Right atrium auricular region (tissue), 2 donors: ENCODE data around the gene KIF5C. TPM values are rescaled to one million over a fixed set of nuclear protein-coding genes. Genes with fewer than 3 reads are reported as not detected.

Source experiments
- DNase-seq: peaks from one replicate; pipeline ENCODE4 v3.0.0-alpha.2; 2019; ENCODE audit warnings: low spot score
- H3K27ac ChIP-seq, 2 donors: fragments of 200-600 bp; sonication (generic); 1 replicate in 1 of 2; 2 replicates in 1 of 2; pipeline ENCODE4 v1.5.1; 2016 to 2019
- H3K27me3 ChIP-seq, 2 donors: fragments of 200-600 bp; sonication (generic); one replicate each; pipeline versions ENCODE4 v1.5.1 to v1.6.0; 2017 to 2019
- H3K36me3 ChIP-seq: fragments of 200-600 bp; sonication (generic); one replicate; pipeline ENCODE4 v1.5.1; 2016
- H3K4me1 ChIP-seq, 2 donors: fragments of 200-600 bp; sonication (generic); one replicate each; pipeline versions ENCODE4 v1.5.1 to v1.6.0; 2017 to 2019
- H3K4me3 ChIP-seq, 2 donors: fragments of 200-600 bp; sonication (generic); 1 replicate in 1 of 2; 2 replicates in 1 of 2; pipeline ENCODE4 v1.5.1; 2017 to 2019; ENCODE audit warnings: mild to moderate bottlenecking in 1 of 2, moderate library complexity in 1 of 2
- H3K9me3 ChIP-seq, 2 donors: fragments of 200-600 bp; sonication (generic); one replicate each; pipeline ENCODE4 v1.5.1; 2019
- CTCF ChIP-seq, 2 donors: fragments of 200-600 bp; sonication (generic); IDR thresholded peaks; one replicate each; pipeline ENCODE4 v1.5.1; 2019; ENCODE audit warnings: antibody characterized with exemption in 2 of 2
- total RNA-seq, 2 donors: library from RNA; depleted of rRNA; stranded (reverse); fragments of >200 nt; gene quantifications; one replicate each; pipeline ENCODE4 v1.1.0, GENCODE V29; 2016

KIF5C gene
- total RNA-seq, 2 donors from 2014 or later, result 1.6 to 2.2 TPM

- TF ChIP-seq CTCF (IDR thresholded peaks at IDR 0.05), result no peak
- no peak overlapping the region for H3K27ac ChIP-seq
- H3K4me1 ChIP-seq, result no peaks in the 10 kb centered on the region
- H3K4me3 ChIP-seq, result no peak overlapping the region
- DNase-seq, result no peak
- H3K9me3 ChIP-seq, result no peaks in the 10 kb centered on the region
- H3K27me3 ChIP-seq, result no peaks in the 10 kb centered on the region
- H3K36me3 ChIP-seq, result no peaks in the 10 kb centered on the region
Observed at GRCh38 chr2:148954536-148954935, 79.5 kb downstream of the KIF5C start.

- no peak for DNase-seq
- no peaks in the 10 kb centered on the region for H3K9me3 ChIP-seq
- H3K27me3 ChIP-seq, result no peaks in the 10 kb centered on the region
- no peak overlapping the region for H3K4me3 ChIP-seq
- no peak for TF ChIP-seq CTCF (IDR thresholded peaks at IDR 0.05)
- H3K27ac ChIP-seq, result no peak overlapping the region
- no peaks in the 10 kb centered on the region for H3K4me1 ChIP-seq
- H3K36me3 ChIP-seq, result no peaks in the 10 kb centered on the region
Observed at GRCh38 chr2:148955798-148956197, 80.8 kb downstream of the KIF5C start.

- H3K27me3 ChIP-seq, result no peaks in the 10 kb centered on the region
- no peak for DNase-seq
- H3K36me3 ChIP-seq, result no peaks in the 10 kb centered on the region
- no peak overlapping the region for H3K4me3 ChIP-seq
- no peaks in the 10 kb centered on the region for H3K9me3 ChIP-seq
- no peak overlapping the region for H3K27ac ChIP-seq
- no peaks in the 10 kb centered on the region for H3K4me1 ChIP-seq
- TF ChIP-seq CTCF (IDR thresholded peaks at IDR 0.05), result no peak
Observed at GRCh38 chr2:148957023-148957422, 82.0 kb downstream of the KIF5C start.

DNA sequence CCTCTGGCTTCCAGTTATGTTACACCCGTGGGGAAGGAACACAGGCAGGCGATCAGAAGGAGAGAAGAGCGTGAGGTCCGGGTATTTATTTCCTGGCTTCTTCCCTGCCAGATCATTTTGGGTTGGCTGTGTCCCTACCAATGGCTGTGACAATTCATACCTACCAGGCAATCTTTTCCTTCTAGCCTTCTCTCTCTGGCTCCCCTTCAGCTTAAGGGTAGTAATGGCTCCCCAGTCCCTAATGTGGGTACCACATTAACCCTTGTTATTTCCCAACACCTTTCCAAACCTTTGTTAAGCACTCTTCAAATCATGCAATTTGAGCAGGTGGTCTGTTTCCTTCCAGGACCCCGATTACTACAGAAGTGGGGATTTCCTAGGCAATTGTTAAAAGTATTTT lies 84.7 kb downstream of the KIF5C start:
- no peaks in the 10 kb centered on the region for H3K27me3 ChIP-seq
- H3K27ac ChIP-seq, result no peak overlapping the region
- H3K4me1 ChIP-seq, result no peaks in the 10 kb centered on the region
- TF ChIP-seq CTCF (IDR thresholded peaks at IDR 0.05), result no peak
- no peaks in the 10 kb centered on the region for H3K9me3 ChIP-seq
- no peak overlapping the region for H3K4me3 ChIP-seq
- DNase-seq, result no peak
- H3K36me3 ChIP-seq, result no peaks in the 10 kb centered on the region

DNA sequence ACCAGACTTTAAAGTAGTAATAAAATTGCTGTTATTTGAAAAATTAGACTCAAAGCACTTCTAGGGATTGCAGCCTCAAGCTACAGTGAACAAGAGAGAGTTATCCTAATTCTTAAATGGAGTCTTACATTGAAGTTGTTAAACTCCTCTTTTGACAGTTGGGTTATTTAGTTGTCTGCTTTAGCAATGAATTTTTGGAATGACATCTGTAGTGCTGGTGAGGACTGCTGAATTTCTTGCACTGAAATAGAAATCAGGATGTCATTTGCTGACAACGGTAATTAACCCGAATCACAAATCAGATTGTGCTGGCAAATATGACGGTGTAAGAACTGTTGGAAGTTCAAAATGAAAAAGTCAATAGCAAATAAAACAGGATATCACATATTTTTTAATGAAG lies 85.5 kb downstream of the KIF5C start:
- H3K27me3 ChIP-seq, result no peaks in the 10 kb centered on the region
- H3K27ac ChIP-seq, result no peak overlapping the region
- H3K4me3 ChIP-seq, result no peak overlapping the region
- no peaks in the 10 kb centered on the region for H3K4me1 ChIP-seq
- no peak for DNase-seq
- no peaks in the 10 kb centered on the region for H3K9me3 ChIP-seq
- H3K36me3 ChIP-seq, result no peaks in the 10 kb centered on the region
- no peak for TF ChIP-seq CTCF (IDR thresholded peaks at IDR 0.05)

DNA sequence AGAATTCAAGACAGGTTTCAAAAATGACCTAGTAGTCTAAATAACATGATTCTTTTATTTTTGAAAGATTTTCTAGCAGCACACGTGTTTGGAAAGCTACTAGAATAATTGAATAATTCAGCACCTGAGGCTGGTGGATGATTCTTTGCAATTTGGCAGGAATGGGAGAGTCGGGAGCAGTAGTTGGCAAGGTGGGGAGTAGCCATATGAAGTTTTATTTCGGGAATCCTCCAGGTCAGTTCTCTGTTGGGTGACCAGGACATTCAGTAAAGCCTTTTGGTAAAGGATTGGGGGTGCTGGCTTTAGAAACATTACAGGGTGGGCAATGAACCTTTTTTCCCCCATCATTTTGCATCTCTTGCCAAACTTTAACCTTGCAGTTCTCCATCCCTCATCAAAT lies 88.4 kb downstream of the KIF5C start:
- H3K4me3 ChIP-seq, result no peak overlapping the region
- H3K9me3 ChIP-seq, result no peaks in the 10 kb centered on the region
- no peak for DNase-seq
- TF ChIP-seq CTCF (IDR thresholded peaks at IDR 0.05), result no peak
- H3K36me3 ChIP-seq, result no peaks in the 10 kb centered on the region
- no peaks in the 10 kb centered on the region for H3K27me3 ChIP-seq
- no peaks in the 10 kb centered on the region for H3K4me1 ChIP-seq
- no peak overlapping the region for H3K27ac ChIP-seq
